Ascending aorta (tissue), 2 donors: ENCODE results near the gene SMARCC2. TPM values are rescaled to one million over a fixed set of nuclear protein-coding genes. Genes with fewer than 3 reads are reported as not detected.
A peak's percentile ranks its signal among the peaks of the same experiment; 100 is the strongest.

Experiments
- DNase-seq, 2 donors: peaks; one replicate each; pipeline ENCODE4 v3.0.0-alpha.2; 2019; ENCODE audit warnings: low spot score in 2 of 2
- H3K27ac ChIP-seq, 2 donors: fragments of 200-600 bp; sonication (generic); one replicate each; pipeline ENCODE4 v1.5.1; 2016 to 2017; ENCODE audit warnings: mild to moderate bottlenecking in 1 of 2
- H3K27me3 ChIP-seq: fragments of 200-600 bp; sonication (generic); one replicate; pipeline ENCODE4 v1.5.1; 2017
- H3K36me3 ChIP-seq, 2 donors: fragments of 200-600 bp; sonication (generic); one replicate each; pipeline ENCODE4 v1.5.1; 2016
- H3K4me1 ChIP-seq, 2 donors: fragments of 200-600 bp; sonication (generic); one replicate each; pipeline ENCODE4 v1.5.1; 2016 to 2017; ENCODE audit warnings: mild to moderate bottlenecking in 1 of 2
- H3K4me3 ChIP-seq, 2 donors: fragments of 200-600 bp; sonication (generic); one replicate each; pipeline ENCODE4 v1.5.1; 2016 to 2017; ENCODE audit warnings: mild to moderate bottlenecking in 1 of 2
- H3K9me3 ChIP-seq, 2 donors: fragments of 200-600 bp; sonication (generic); one replicate each; pipeline ENCODE4 v1.5.1; 2016
- intact Hi-C: fragments of 100-400 bp; cut with DNase I; formaldehyde crosslinking; loops from one replicate; pipeline ENCODE4 v1.15.1; 2023
- total RNA-seq: library from RNA; depleted of rRNA; stranded (reverse); fragments of >200 nt; gene quantifications from one replicate; pipeline ENCODE4 v1.1.0, GENCODE V29; 2016
- TF ChIP-seq, protein P1 (sequence below), 3 experiments: fragments of 200-600 bp in 2 of 3; fragments of 450-650 bp in 1 of 3; sonication (generic) in 2 of 3; IDR thresholded peaks; one replicate each; pipeline ENCODE4 v1.5.1; 2016 to 2019; ENCODE audit warnings: antibody characterized with exemption in 3 of 3, mild to moderate bottlenecking in 1 of 3, moderate library complexity in 1 of 3

Gene SMARCC2
- total RNA-seq, 1 donor from 2014 or later = 53.9 TPM

- intact Hi-C loops = no loop called here
- no peak for DNase-seq
- H3K4me3 ChIP-seq = no peak overlapping the region
Observed at GRCh38 chr12:56208006-56208405, 18.7 kb upstream of the SMARCC2 start.

GRCh38 chr12:56206452-56207166, 17.3 kb upstream of the SMARCC2 start:
- H3K27me3 ChIP-seq = no peaks in the 10 kb centered on the region
- intact Hi-C loops = loop anchor here (2.0 kb wide), 1 partner anchor 14 kb away; the partner anchor contains the start of gene RNF41
- peaks cover 60 to 73% of the 10 kb centered on the region in 2 donors for H3K36me3 ChIP-seq
- DNase-seq = peak in 1 of 2 donors; percentile 76
- H3K4me3 ChIP-seq = no peak overlapping the region
- H3K27ac ChIP-seq = peak overlapping the region; percentile 4 to 38
- H3K9me3 ChIP-seq = no peaks in the 10 kb centered on the region
- TF ChIP-seq, protein P1, sequence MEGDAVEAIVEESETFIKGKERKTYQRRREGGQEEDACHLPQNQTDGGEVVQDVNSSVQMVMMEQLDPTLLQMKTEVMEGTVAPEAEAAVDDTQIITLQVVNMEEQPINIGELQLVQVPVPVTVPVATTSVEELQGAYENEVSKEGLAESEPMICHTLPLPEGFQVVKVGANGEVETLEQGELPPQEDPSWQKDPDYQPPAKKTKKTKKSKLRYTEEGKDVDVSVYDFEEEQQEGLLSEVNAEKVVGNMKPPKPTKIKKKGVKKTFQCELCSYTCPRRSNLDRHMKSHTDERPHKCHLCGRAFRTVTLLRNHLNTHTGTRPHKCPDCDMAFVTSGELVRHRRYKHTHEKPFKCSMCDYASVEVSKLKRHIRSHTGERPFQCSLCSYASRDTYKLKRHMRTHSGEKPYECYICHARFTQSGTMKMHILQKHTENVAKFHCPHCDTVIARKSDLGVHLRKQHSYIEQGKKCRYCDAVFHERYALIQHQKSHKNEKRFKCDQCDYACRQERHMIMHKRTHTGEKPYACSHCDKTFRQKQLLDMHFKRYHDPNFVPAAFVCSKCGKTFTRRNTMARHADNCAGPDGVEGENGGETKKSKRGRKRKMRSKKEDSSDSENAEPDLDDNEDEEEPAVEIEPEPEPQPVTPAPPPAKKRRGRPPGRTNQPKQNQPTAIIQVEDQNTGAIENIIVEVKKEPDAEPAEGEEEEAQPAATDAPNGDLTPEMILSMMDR (IDR thresholded peaks at IDR 0.05) = peak; percentile 45 to 57 (median 52)
- H3K4me1 ChIP-seq = peaks cover 0 to 2% of the 10 kb centered on the region in 2 donors

More at GRCh38 chr12:56208006-56208405, 18.7 kb upstream of the SMARCC2 start:
- H3K27ac ChIP-seq = no peak overlapping the region
- no peaks in the 10 kb centered on the region for H3K27me3 ChIP-seq
- peaks cover 74 to 87% of the 10 kb centered on the region in 2 donors for H3K36me3 ChIP-seq
- no peaks in the 10 kb centered on the region for H3K4me1 ChIP-seq
- TF ChIP-seq, protein P1 (IDR thresholded peaks at IDR 0.05) = no peak
- H3K9me3 ChIP-seq = no peaks in the 10 kb centered on the region

GRCh38 chr12:56205445-56205844, 16.2 kb upstream of the SMARCC2 start:
- H3K27ac ChIP-seq = peak overlapping the region; percentile 1 to 38
- H3K4me1 ChIP-seq = peaks cover 0 to 2% of the 10 kb centered on the region in 2 donors
- no peak for DNase-seq
- H3K9me3 ChIP-seq = no peaks in the 10 kb centered on the region
- no peaks in the 10 kb centered on the region for H3K27me3 ChIP-seq
- TF ChIP-seq, protein P1 (IDR thresholded peaks at IDR 0.05) = no peak
- intact Hi-C loops = no loop called here
- H3K36me3 ChIP-seq = peaks cover 49 to 61% of the 10 kb centered on the region in 2 donors
- H3K4me3 ChIP-seq = no peak overlapping the region

DNA sequence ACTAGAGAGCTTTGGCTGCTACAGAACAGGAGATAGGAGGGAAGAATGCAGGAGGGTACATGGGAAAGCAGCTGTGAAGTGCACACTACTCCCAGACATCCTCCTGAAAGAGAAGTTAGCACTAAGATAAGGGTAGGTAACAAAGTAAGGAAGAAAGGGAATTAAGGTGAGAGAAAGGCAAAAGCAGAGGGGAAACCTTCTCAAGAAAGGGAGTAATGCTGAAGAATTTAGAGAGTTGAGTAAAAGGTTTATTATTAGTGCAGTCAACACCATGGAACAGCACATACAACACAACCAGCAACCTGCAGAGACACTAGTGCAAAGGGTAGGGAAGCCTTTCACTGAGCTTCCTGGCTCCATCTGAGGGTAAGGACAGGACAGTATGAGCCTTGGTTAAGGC, 15.0 kb upstream of the SMARCC2 start:
- peaks cover 0 to 2% of the 10 kb centered on the region in 2 donors for H3K4me1 ChIP-seq
- no peaks in the 10 kb centered on the region for H3K9me3 ChIP-seq
- no peak for DNase-seq
- H3K36me3 ChIP-seq = peaks cover 38 to 50% of the 10 kb centered on the region in 2 donors
- intact Hi-C loops = no loop called here
- TF ChIP-seq, protein P1 (IDR thresholded peaks at IDR 0.05) = no peak
- H3K27me3 ChIP-seq = no peaks in the 10 kb centered on the region
- H3K27ac ChIP-seq = no peak overlapping the region
- H3K4me3 ChIP-seq = no peak overlapping the region

GRCh38 chr12:56202838-56203237, 13.6 kb upstream of the SMARCC2 start:
- no peak for DNase-seq
- Histone ChIP-seq H3K4me1 (peaks cover 0 to 2% of the 10 kb centered on the region in 2 donors), H3K36me3 (peaks cover 28 to 35% of the 10 kb centered on the region in 2 donors), H3K27me3 (no peaks in the 10 kb centered on the region), H3K27ac (peak overlapping the region in 1 of 2 donors; percentile 33), H3K9me3 (no peaks in the 10 kb centered on the region), H3K4me3 (no peak overlapping the region)
- TF ChIP-seq, protein P1 (IDR thresholded peaks at IDR 0.05) = no peak
- intact Hi-C loops = no loop called here
